Measurements from ENCODE around the gene THY1.
"Not testable (repeated sequence)": the region's sequence is repeated elsewhere in the genome, so short reads cannot be mapped to it uniquely, and the experiment has no call there.

Gene THY1

DNA sequence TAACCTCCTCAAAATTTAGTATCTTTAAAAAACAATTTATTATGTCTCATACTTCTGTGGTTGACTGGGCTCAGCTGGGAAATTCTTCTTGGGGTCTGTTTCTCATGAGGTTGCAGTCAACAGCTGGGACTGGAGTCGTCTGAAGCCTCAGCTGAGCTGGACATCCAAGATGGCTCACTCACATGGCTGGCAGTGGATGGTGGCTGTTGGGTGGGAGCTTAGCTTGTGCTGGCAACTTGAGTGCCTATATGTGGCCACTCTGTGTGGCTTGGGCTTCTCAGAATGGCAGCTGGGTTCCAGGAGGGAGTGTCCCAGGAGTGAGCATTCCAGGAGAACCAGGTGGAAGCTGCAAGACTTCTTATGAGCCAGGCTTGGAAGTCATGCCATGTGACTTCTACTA lies 13.2 kb downstream of the THY1 start:
- no peaks in the 10 kb centered on the region for H3K27me3 ChIP-seq (ENCODE audit: control insufficient read depth in 2 of 2, insufficient read depth in 2 of 2, low read length in 2 of 2)
- no peaks in the 10 kb centered on the region for H3K36me3 ChIP-seq (ENCODE audit: control insufficient read depth in 2 of 2, insufficient read depth in 2 of 2, low read length in 2 of 2)
- no peak overlapping the region for H3K4me3 ChIP-seq (ENCODE audit: low read length in 2 of 2)
- no peaks in the 10 kb centered on the region for H3K9me3 ChIP-seq (ENCODE audit: control insufficient read depth in 2 of 2, low read length in 2 of 2)
- H3K9ac ChIP-seq (ENCODE audit: low read depth in 1 of 2, low read length in 2 of 2) = no peak overlapping the region
- no peak overlapping the region for H3K27ac ChIP-seq (ENCODE audit: low read depth in 2 of 2, low read length in 2 of 2)
- no peaks in the 10 kb centered on the region for H3K4me1 ChIP-seq (ENCODE audit: control insufficient read depth in 2 of 2, insufficient read depth in 2 of 2, low read length in 2 of 2)

DNA sequence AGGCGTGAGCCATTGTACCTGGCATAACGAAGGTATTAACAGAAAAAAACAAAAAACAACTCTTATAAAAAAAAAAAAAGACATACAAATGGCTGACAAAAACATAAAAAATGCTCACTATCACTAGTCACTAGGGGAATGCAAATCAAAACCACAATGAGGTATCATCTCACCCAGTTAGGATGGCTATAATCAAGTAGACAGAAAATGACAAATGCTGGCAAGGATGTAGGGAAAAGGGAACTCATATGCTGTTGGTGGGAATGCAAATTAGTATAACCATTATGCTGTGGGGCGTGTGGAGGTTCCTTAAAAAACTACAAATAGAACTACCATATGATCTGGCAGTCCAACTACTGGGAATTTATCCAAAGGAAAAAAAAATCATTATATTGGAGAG lies 17.0 kb downstream of the THY1 start:
- H3K4me1 ChIP-seq (ENCODE audit: control insufficient read depth in 2 of 2, insufficient read depth in 2 of 2, low read length in 2 of 2) = no peaks in the 10 kb centered on the region
- no peak overlapping the region for H3K27ac ChIP-seq (ENCODE audit: low read depth in 2 of 2, low read length in 2 of 2)
- H3K9me3 ChIP-seq (ENCODE audit: control insufficient read depth in 2 of 2, low read length in 2 of 2) = peaks cover 0 to 2% of the 10 kb centered on the region in 2 donors
- H3K9ac ChIP-seq (ENCODE audit: low read depth in 1 of 2, low read length in 2 of 2) = no peak overlapping the region
- no peaks in the 10 kb centered on the region for H3K36me3 ChIP-seq (ENCODE audit: control insufficient read depth in 2 of 2, insufficient read depth in 2 of 2, low read length in 2 of 2)
- no peaks in the 10 kb centered on the region for H3K27me3 ChIP-seq (ENCODE audit: control insufficient read depth in 2 of 2, insufficient read depth in 2 of 2, low read length in 2 of 2)
- no peak overlapping the region for H3K4me3 ChIP-seq (ENCODE audit: low read length in 2 of 2)

DNA sequence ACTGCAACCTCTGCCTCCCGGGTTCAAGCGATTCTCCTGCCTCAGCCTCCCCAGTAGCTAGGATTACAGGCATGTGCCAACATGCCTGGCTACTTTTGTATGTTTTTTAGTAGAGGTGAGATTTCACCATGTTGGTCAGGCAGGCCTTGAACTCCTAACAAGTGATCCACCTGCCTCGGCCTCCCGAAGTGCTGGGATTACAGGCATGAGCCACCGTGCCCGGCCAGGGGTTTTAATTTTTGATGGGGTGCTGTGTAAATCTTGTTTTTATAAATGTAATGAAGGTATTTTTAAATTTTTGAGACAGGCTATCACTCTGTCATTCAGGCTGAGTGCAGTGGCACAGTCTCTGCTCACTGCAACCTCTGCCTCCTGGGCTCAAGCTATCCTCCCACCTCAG lies 17.5 kb downstream of the THY1 start:
- not testable (repeated sequence) for H3K9me3 ChIP-seq (ENCODE audit: control insufficient read depth in 2 of 2, low read length in 2 of 2); H3K36me3 ChIP-seq (ENCODE audit: control insufficient read depth in 2 of 2, insufficient read depth in 2 of 2, low read length in 2 of 2); H3K4me3 ChIP-seq (ENCODE audit: low read length in 2 of 2); H3K27me3 ChIP-seq (ENCODE audit: control insufficient read depth in 2 of 2, insufficient read depth in 2 of 2, low read length in 2 of 2); H3K9ac ChIP-seq (ENCODE audit: low read depth in 1 of 2, low read length in 2 of 2); H3K27ac ChIP-seq (ENCODE audit: low read depth in 2 of 2, low read length in 2 of 2); H3K4me1 ChIP-seq (ENCODE audit: control insufficient read depth in 2 of 2, insufficient read depth in 2 of 2, low read length in 2 of 2)

DNA sequence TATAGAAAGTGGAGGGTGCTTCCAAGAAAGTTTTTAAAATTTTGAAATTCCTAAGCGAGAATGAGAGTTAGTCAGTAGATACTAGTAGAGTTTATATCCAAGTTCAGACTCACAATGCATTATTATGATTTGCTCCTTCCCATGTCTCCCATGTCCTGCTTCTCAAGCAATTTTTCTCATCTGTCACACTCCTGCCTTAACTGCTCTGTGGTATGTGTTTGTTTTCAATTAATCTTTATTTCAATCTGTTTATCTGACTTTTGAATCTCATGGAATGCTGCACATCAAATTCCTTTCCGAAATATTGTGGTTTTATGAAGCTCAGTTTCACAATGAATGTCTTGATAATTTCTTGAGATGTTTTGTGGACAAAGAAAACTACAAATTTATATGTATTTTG lies 18.1 kb downstream of the THY1 start:
- no peak overlapping the region for H3K27ac ChIP-seq (ENCODE audit: low read depth in 2 of 2, low read length in 2 of 2)
- H3K9me3 ChIP-seq (ENCODE audit: control insufficient read depth in 2 of 2, low read length in 2 of 2) = peaks cover 2 to 5% of the 10 kb centered on the region in 2 donors
- H3K9ac ChIP-seq (ENCODE audit: low read depth in 1 of 2, low read length in 2 of 2) = no peak overlapping the region
- no peaks in the 10 kb centered on the region for H3K27me3 ChIP-seq (ENCODE audit: control insufficient read depth in 2 of 2, insufficient read depth in 2 of 2, low read length in 2 of 2)
- no peaks in the 10 kb centered on the region for H3K36me3 ChIP-seq (ENCODE audit: control insufficient read depth in 2 of 2, insufficient read depth in 2 of 2, low read length in 2 of 2)
- no peak overlapping the region for H3K4me3 ChIP-seq (ENCODE audit: low read length in 2 of 2)
- H3K4me1 ChIP-seq (ENCODE audit: control insufficient read depth in 2 of 2, insufficient read depth in 2 of 2, low read length in 2 of 2) = no peaks in the 10 kb centered on the region

DNA sequence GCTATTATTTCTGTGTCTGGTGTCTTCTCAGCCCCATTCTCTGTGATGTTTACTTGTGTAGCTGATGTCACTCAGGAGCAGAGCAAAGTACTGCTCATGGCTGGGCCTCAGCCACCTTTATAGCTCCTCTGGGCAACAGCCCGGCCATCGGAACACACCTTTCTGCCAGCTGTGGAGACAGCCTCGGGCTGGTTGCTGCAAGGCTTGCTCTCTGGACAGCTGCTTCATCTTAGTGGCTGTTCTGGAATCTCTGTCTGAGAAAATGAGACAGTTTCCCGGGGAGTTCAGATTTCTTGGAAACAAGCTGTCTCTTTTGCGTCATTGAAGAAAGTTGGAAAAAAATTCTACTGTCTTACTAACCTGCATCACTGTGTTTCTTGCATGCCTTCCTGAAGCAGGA lies 20.0 kb downstream of the THY1 start:
- H3K9me3 ChIP-seq (ENCODE audit: control insufficient read depth in 2 of 2, low read length in 2 of 2) = peaks cover 2 to 5% of the 10 kb centered on the region in 2 donors
- no peak overlapping the region for H3K4me3 ChIP-seq (ENCODE audit: low read length in 2 of 2)
- H3K27ac ChIP-seq (ENCODE audit: low read depth in 2 of 2, low read length in 2 of 2) = no peak overlapping the region
- no peaks in the 10 kb centered on the region for H3K36me3 ChIP-seq (ENCODE audit: control insufficient read depth in 2 of 2, insufficient read depth in 2 of 2, low read length in 2 of 2)
- H3K27me3 ChIP-seq (ENCODE audit: control insufficient read depth in 2 of 2, insufficient read depth in 2 of 2, low read length in 2 of 2) = no peaks in the 10 kb centered on the region
- H3K4me1 ChIP-seq (ENCODE audit: control insufficient read depth in 2 of 2, insufficient read depth in 2 of 2, low read length in 2 of 2) = no peaks in the 10 kb centered on the region
- no peak overlapping the region for H3K9ac ChIP-seq (ENCODE audit: low read depth in 1 of 2, low read length in 2 of 2)

DNA sequence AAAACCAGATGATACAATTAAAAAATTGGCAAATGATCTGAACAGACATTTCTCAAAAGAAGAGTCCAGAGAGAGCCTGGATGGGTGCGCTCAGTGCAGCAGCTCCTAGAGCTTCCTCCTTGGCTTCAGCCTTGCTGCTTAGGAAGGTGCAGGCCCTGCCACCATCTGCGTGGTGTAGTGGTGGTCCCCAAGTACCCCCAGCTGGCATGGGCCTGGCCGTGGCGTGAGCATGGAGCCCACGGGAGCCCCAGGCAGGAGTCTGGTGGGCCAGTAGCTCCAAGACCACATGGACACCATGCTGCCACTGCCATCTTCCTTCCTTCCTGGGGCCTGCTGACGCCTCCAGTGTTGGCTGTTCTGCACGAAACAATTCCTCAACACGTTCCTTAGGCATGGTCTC lies 20.5 kb downstream of the THY1 start:
- Histone ChIP-seq H3K4me1 (ENCODE audit: control insufficient read depth in 2 of 2, insufficient read depth in 2 of 2, low read length in 2 of 2) (no peaks in the 10 kb centered on the region), H3K4me3 (ENCODE audit: low read length in 2 of 2) (no peak overlapping the region), H3K27ac (ENCODE audit: low read depth in 2 of 2, low read length in 2 of 2) (no peak overlapping the region), H3K9me3 (ENCODE audit: control insufficient read depth in 2 of 2, low read length in 2 of 2) (peaks cover 2 to 5% of the 10 kb centered on the region in 2 donors), H3K9ac (ENCODE audit: low read depth in 1 of 2, low read length in 2 of 2) (no peak overlapping the region), H3K36me3 (ENCODE audit: control insufficient read depth in 2 of 2, insufficient read depth in 2 of 2, low read length in 2 of 2) (no peaks in the 10 kb centered on the region), H3K27me3 (ENCODE audit: control insufficient read depth in 2 of 2, insufficient read depth in 2 of 2, low read length in 2 of 2) (no peaks in the 10 kb centered on the region)

DNA sequence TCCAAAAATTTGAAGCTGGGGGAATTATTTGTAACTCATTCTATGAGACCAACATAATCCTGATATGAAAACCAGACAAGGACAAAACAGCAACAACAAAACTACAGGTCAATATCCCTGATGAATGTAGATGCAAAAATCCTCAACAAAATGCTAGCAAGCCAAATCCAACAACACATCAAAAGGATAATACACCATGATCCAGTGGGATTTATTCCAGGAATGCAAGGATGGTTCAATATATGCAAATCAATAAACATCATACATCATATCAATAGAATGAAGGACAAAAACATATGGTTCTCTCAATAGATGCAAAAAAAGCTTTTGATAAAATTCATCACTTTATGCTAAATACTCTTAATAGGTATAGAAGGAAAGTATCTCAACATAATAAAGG lies 22.1 kb downstream of the THY1 start:
- H3K9ac ChIP-seq (ENCODE audit: low read depth in 1 of 2, low read length in 2 of 2) = no peak overlapping the region
- no peak overlapping the region for H3K4me3 ChIP-seq (ENCODE audit: low read length in 2 of 2)
- no peaks in the 10 kb centered on the region for H3K36me3 ChIP-seq (ENCODE audit: control insufficient read depth in 2 of 2, insufficient read depth in 2 of 2, low read length in 2 of 2)
- peaks cover 2 to 5% of the 10 kb centered on the region in 2 donors for H3K9me3 ChIP-seq (ENCODE audit: control insufficient read depth in 2 of 2, low read length in 2 of 2)
- no peak overlapping the region for H3K27ac ChIP-seq (ENCODE audit: low read depth in 2 of 2, low read length in 2 of 2)
- H3K4me1 ChIP-seq (ENCODE audit: control insufficient read depth in 2 of 2, insufficient read depth in 2 of 2, low read length in 2 of 2) = no peaks in the 10 kb centered on the region
- H3K27me3 ChIP-seq (ENCODE audit: control insufficient read depth in 2 of 2, insufficient read depth in 2 of 2, low read length in 2 of 2) = no peaks in the 10 kb centered on the region

DNA sequence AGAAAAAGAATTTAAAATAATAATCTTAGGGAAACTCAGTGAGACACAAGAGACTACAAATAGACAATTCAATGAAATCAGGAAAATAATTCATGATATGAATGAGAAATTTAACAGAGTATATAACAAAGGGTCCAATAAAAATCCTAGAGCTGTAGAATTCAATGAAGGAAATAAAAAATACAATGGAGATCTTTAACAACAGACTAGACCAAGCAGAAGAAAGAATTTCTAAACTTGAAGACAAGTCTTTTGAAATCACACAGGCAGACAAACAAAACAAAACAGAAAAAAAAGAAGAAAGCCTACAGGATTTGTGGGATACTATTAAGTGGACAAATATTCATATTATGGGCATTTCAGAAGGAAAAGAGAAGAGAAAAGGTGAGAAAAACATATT lies 25.2 kb downstream of the THY1 start:
- Histone ChIP-seq H3K27ac (ENCODE audit: low read depth in 2 of 2, low read length in 2 of 2) (no peak overlapping the region), H3K36me3 (ENCODE audit: control insufficient read depth in 2 of 2, insufficient read depth in 2 of 2, low read length in 2 of 2) (no peaks in the 10 kb centered on the region), H3K27me3 (ENCODE audit: control insufficient read depth in 2 of 2, insufficient read depth in 2 of 2, low read length in 2 of 2) (no peaks in the 10 kb centered on the region), H3K4me1 (ENCODE audit: control insufficient read depth in 2 of 2, insufficient read depth in 2 of 2, low read length in 2 of 2) (no peaks in the 10 kb centered on the region), H3K9me3 (ENCODE audit: control insufficient read depth in 2 of 2, low read length in 2 of 2) (peaks cover 2 to 5% of the 10 kb centered on the region in 2 donors), H3K4me3 (ENCODE audit: low read length in 2 of 2) (no peak overlapping the region), H3K9ac (ENCODE audit: low read depth in 1 of 2, low read length in 2 of 2) (no peak overlapping the region)

DNA sequence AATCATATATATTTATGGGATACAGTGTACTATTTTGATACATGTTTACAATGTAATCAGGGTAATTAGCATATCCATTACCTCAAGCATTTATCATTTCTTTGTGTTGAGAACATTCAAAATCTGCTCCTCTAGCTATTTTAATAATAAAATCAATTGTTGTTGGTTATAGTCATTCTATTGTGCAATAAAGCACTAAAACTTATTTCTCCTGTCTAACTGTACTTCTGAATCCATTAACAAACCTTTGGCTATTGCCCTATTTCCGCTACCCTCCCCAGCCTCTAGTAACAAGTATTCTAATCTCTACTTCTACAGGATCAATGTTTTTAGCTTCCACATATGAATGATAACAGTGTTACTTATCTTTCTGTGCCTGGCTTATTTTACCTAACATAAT lies 26.1 kb downstream of the THY1 start:
- Histone ChIP-seq H3K36me3 (ENCODE audit: control insufficient read depth in 2 of 2, insufficient read depth in 2 of 2, low read length in 2 of 2) (no peaks in the 10 kb centered on the region), H3K27ac (ENCODE audit: low read depth in 2 of 2, low read length in 2 of 2) (no peak overlapping the region), H3K9me3 (ENCODE audit: control insufficient read depth in 2 of 2, low read length in 2 of 2) (peaks cover 2 to 5% of the 10 kb centered on the region in 2 donors), H3K4me3 (ENCODE audit: low read length in 2 of 2) (no peak overlapping the region), H3K4me1 (ENCODE audit: control insufficient read depth in 2 of 2, insufficient read depth in 2 of 2, low read length in 2 of 2) (no peaks in the 10 kb centered on the region), H3K27me3 (ENCODE audit: control insufficient read depth in 2 of 2, insufficient read depth in 2 of 2, low read length in 2 of 2) (no peaks in the 10 kb centered on the region), H3K9ac (ENCODE audit: low read depth in 1 of 2, low read length in 2 of 2) (no peak overlapping the region)

DNA sequence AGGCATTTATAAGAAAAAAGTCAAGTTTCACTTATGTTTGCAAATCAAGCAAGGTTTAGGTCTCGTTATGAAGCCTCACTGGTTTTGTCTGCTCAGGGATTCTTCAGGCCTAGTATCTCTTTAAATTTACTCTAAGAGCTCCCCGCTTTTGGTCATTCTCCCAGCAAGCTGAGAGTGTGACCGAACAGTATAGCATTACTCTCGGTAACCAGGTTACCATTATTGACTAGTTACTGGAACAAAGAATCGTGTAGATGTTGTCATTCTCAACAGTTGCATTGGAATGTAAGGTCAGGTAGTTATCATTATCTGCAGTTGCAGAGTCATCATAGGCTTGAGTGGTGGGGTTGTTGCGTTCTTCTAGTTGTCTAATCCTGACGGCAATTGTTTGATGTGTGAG lies 31.7 kb downstream of the THY1 start:
- Histone ChIP-seq H3K27me3 (ENCODE audit: control insufficient read depth in 2 of 2, insufficient read depth in 2 of 2, low read length in 2 of 2) (no peaks in the 10 kb centered on the region), H3K27ac (ENCODE audit: low read depth in 2 of 2, low read length in 2 of 2) (no peak overlapping the region), H3K36me3 (ENCODE audit: control insufficient read depth in 2 of 2, insufficient read depth in 2 of 2, low read length in 2 of 2) (no peaks in the 10 kb centered on the region), H3K9ac (ENCODE audit: low read depth in 1 of 2, low read length in 2 of 2) (no peak overlapping the region), H3K9me3 (ENCODE audit: control insufficient read depth in 2 of 2, low read length in 2 of 2) (no peaks in the 10 kb centered on the region), H3K4me3 (ENCODE audit: low read length in 2 of 2) (no peak overlapping the region), H3K4me1 (ENCODE audit: control insufficient read depth in 2 of 2, insufficient read depth in 2 of 2, low read length in 2 of 2) (no peaks in the 10 kb centered on the region)

DNA sequence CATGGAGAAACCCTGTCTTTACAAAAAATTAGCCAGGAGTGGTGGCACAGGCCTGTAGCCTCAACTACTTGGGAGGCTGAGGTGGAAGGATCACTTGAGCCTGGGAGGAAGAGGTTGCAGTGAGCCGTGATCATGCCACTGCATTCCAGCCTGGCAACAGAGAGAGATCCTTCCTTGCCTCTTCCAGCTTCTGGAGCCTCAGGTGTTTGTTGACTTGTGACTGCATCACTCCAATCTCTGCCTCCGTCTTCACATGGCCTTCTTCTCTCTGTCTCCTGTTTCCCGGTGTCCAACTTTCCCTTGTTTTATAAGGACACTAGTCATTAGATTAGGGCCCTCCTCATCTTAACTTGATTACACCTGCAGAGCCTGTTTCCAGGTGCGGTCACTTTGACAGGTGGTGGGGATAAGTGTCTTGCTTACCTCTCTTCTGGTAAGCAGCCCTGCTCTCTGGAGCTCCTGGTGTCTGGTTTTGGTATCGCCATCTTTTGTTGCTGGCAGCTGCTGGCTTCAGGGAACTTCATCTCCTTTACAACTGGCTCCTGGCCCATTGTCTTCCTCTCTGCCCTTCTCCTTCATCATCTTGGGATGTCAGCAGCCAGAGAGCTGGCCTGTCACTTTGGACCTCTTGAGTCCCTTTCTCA lies 33.2 kb downstream of the THY1 start:
- Histone ChIP-seq H3K27ac (ENCODE audit: low read depth in 2 of 2, low read length in 2 of 2) (no peak overlapping the region), H3K36me3 (ENCODE audit: control insufficient read depth in 2 of 2, insufficient read depth in 2 of 2, low read length in 2 of 2) (no peaks in the 10 kb centered on the region), H3K27me3 (ENCODE audit: control insufficient read depth in 2 of 2, insufficient read depth in 2 of 2, low read length in 2 of 2) (peaks cover 0 to 3% of the 10 kb centered on the region in 2 donors), H3K9ac (ENCODE audit: low read depth in 1 of 2, low read length in 2 of 2) (no peak overlapping the region), H3K9me3 (ENCODE audit: control insufficient read depth in 2 of 2, low read length in 2 of 2) (no peaks in the 10 kb centered on the region), H3K4me1 (ENCODE audit: control insufficient read depth in 2 of 2, insufficient read depth in 2 of 2, low read length in 2 of 2) (no peaks in the 10 kb centered on the region), H3K4me3 (ENCODE audit: low read length in 2 of 2) (no peak overlapping the region)

Data from mucosa of rectum (tissue), 2 donors.